Kidney (tissue), 14 donors: ENCODE measurements around the gene PARP6. TPM values are rescaled to one million over a fixed set of nuclear protein-coding genes. Genes with fewer than 3 reads are reported as not detected.

Source experiments
- DNase-seq, 5 donors: peaks; one replicate each; pipeline ENCODE4 v3.0.0-alpha.2; 2013 to 2020
- FAIRE-seq: peaks from 2 replicates; lab custom pipeline; 2012; peaks lifted over from hg19 to GRCh38; lab: Jason Lieb, UNC
- H3K27ac ChIP-seq, 2 donors: one replicate each; pipeline ENCODE4 v1.7.0; 2013; ENCODE audit warnings: low read depth in 2 of 2, low read length in 2 of 2, inconsistent platforms in 1 of 2
- H3K27me3 ChIP-seq: one replicate; pipeline ENCODE4 v1.7.1; 2013; ENCODE audit warnings: low read length, inconsistent platforms; ENCODE audit not compliant: control insufficient read depth, insufficient read depth
- H3K36me3 ChIP-seq, 3 donors: one replicate each; pipeline versions ENCODE4 v1.7.0 to v1.7.1; 2013; ENCODE audit warnings: low read length in 3 of 3, control low read depth in 1 of 3, inconsistent platforms in 1 of 3; ENCODE audit not compliant: insufficient read depth in 3 of 3, control insufficient read depth in 2 of 3
- H3K4me1 ChIP-seq, 3 donors: one replicate each; pipeline versions ENCODE4 v1.7.0 to v1.7.1; 2013; ENCODE audit warnings: low read length in 3 of 3, inconsistent platforms in 1 of 3, low read depth in 1 of 3; ENCODE audit not compliant: control insufficient read depth in 2 of 3, insufficient read depth in 2 of 3
- H3K4me3 ChIP-seq, 3 donors: one replicate each; pipeline versions ENCODE4 v1.7.0 to v1.8.1; 2013; ENCODE audit warnings: low read length in 3 of 3, control low read depth in 1 of 3, inconsistent platforms in 1 of 3
- H3K9ac ChIP-seq, 3 donors: one replicate each; pipeline versions ENCODE4 v1.7.0 to v1.7.1; 2013; ENCODE audit warnings: low read length in 3 of 3, control low read depth in 1 of 3, inconsistent platforms in 1 of 3
- H3K9me3 ChIP-seq, 3 donors: one replicate each; pipeline versions ENCODE4 v1.7.0 to v1.7.1; 2013; ENCODE audit warnings: low read length in 3 of 3, control low read depth in 1 of 3, inconsistent platforms in 1 of 3; ENCODE audit not compliant: control insufficient read depth in 2 of 3, insufficient read depth in 1 of 3
- intact Hi-C: fragments of 100-400 bp; cut with DNase I; formaldehyde crosslinking; loops from one replicate; pipeline ENCODE4 v1.11.1; 2022
- polyA plus RNA-seq: library from polyadenylated mRNA; stranded (reverse); fragments of 350-450 nt; fragmentation: Illumina TruSeq; extraction: RNeasy Lipid Tissue Mini Kit (QIAGEN cat#74804); gene quantifications from one replicate; pipeline ENCODE4 v1.2.3, GENCODE V29; 2014; ENCODE audit warnings: low read depth, low replicate concordance; ENCODE audit not compliant: insufficient read depth
- total RNA-seq: library from RNA; stranded (reverse); fragmentation: NEBNext Ultra II Directional; extraction: Animal tissue kit (Norgen Biotek cat#: 25700); gene quantifications from one replicate; pipeline ENCODE4 v1.2.1, GENCODE V29; 2021
- TF ChIP-seq, protein P1 (sequence below): IDR thresholded peaks from 3 replicates; pipeline ENCODE4 v1.5.1; 2012; ENCODE audit warnings: mild to moderate bottlenecking, moderate library complexity, borderline replicate concordance; ENCODE audit not compliant: insufficient read depth; ENCODE audit errors: extremely low read depth
- donor health status: control.
- donor health status: control.
- donor health status: control.
- donor health status: control.
- donor health status: control.
- donor health status: DM: yes; HTN: yes; CAD: no.
- donor health status: Normal renal cell carcinoma (clear cell type).

Gene PARP6
- total and polyA plus RNA-seq, 2 donors from 2014 or later: 50.4 to 69.7 TPM

DNA sequence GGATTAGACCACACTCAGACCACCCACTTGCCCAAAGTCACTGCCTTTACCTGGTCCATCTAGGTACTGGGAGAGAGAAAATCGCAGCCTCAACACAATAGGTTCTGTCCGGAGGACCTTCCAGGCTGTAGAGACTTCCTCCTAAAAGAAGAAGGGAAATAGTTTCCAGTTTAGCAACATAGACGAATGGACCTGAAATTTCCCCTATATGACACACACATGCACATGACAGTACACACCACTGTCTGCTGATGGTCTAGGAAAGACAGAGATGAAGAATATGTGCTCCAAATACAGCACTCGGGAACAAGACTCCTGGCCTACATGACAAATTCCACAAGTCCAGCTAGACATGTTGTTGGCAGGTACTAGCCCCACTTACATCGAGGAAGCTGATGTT lies 7.3 kb downstream of the PARP6 start:
- no peak overlapping the region for H3K4me3 ChIP-seq
- DNase-seq: no peak
- no peak for FAIRE-seq
- no peak overlapping the region for H3K9ac ChIP-seq
- no peaks in the 10 kb centered on the region for H3K4me1 ChIP-seq
- H3K9me3 ChIP-seq: no peaks in the 10 kb centered on the region
- intact Hi-C loops: no loop called here
- no peaks in the 10 kb centered on the region for H3K27me3 ChIP-seq
- peaks cover 16 to 77% (median 55%) of the 10 kb centered on the region in 3 donors for H3K36me3 ChIP-seq
- no peak overlapping the region for H3K27ac ChIP-seq
- TF ChIP-seq, protein P1, sequence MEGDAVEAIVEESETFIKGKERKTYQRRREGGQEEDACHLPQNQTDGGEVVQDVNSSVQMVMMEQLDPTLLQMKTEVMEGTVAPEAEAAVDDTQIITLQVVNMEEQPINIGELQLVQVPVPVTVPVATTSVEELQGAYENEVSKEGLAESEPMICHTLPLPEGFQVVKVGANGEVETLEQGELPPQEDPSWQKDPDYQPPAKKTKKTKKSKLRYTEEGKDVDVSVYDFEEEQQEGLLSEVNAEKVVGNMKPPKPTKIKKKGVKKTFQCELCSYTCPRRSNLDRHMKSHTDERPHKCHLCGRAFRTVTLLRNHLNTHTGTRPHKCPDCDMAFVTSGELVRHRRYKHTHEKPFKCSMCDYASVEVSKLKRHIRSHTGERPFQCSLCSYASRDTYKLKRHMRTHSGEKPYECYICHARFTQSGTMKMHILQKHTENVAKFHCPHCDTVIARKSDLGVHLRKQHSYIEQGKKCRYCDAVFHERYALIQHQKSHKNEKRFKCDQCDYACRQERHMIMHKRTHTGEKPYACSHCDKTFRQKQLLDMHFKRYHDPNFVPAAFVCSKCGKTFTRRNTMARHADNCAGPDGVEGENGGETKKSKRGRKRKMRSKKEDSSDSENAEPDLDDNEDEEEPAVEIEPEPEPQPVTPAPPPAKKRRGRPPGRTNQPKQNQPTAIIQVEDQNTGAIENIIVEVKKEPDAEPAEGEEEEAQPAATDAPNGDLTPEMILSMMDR: no peak

- H3K4me1 ChIP-seq: no peaks in the 10 kb centered on the region
- H3K27me3 ChIP-seq: no peaks in the 10 kb centered on the region
- no peak for FAIRE-seq
- no peak overlapping the region for H3K27ac ChIP-seq
- H3K4me3 ChIP-seq: no peak overlapping the region
- no peak for DNase-seq
- peaks cover 15 to 64% (median 49%) of the 10 kb centered on the region in 3 donors for H3K36me3 ChIP-seq
- TF ChIP-seq, protein P1: no peak
- intact Hi-C loops: no loop called here
- no peak overlapping the region for H3K9ac ChIP-seq
- H3K9me3 ChIP-seq: no peaks in the 10 kb centered on the region
These were observed 19.6 kb downstream of the PARP6 start for GRCh38 chr15:72252663-72253299.

GRCh38 chr15:72249142-72249810 lies 23.1 kb downstream of the PARP6 start:
- intact Hi-C loops: no loop called here
- H3K4me1 ChIP-seq: no peaks in the 10 kb centered on the region
- H3K27ac ChIP-seq: no peak overlapping the region
- TF ChIP-seq, protein P1: no peak
- no peaks in the 10 kb centered on the region for H3K9me3 ChIP-seq
- no peaks in the 10 kb centered on the region for H3K27me3 ChIP-seq
- no peak overlapping the region for H3K4me3 ChIP-seq
- H3K9ac ChIP-seq: no peak overlapping the region
- H3K36me3 ChIP-seq: peaks cover 11 to 43% (median 33%) of the 10 kb centered on the region in 3 donors
- FAIRE-seq: no peak
- no peak for DNase-seq
